PFSK-1 (cell line): ENCODE data around the gene TBCB.

Experiments
- FOXP2 ChIP-seq: optimal IDR thresholded peaks from 2 replicates; pipeline ENCODE3; 2011; ENCODE audit warnings: borderline replicate concordance, control low read depth, inconsistent platforms; ENCODE audit not compliant: insufficient read depth; ENCODE audit errors: extremely low read length, extremely low read depth
- POLR2AphosphoS5 ChIP-seq: IDR thresholded peaks from 2 replicates; pipeline ENCODE4 v1.6.1; 2012; ENCODE audit warnings: low read depth, mild to moderate bottlenecking, control low read depth, low read length, moderate library complexity
- SIN3A ChIP-seq: IDR thresholded peaks from 2 replicates; pipeline ENCODE4 v1.6.1; 2012; ENCODE audit warnings: mild to moderate bottlenecking, low read length, moderate library complexity, borderline replicate concordance; ENCODE audit not compliant: insufficient read depth
- TAF1 ChIP-seq: IDR thresholded peaks from 2 replicates; pipeline ENCODE4 v1.6.1; 2012; ENCODE audit warnings: low read length, control low read depth, borderline replicate concordance; ENCODE audit not compliant: insufficient read depth
- TF ChIP-seq, protein P1 (sequence below), 2 experiments: IDR thresholded peaks; 2 replicates each; pipeline versions ENCODE4 v1.6.1 to v1.8.0; 2011 to 2012; ENCODE audit warnings: low read depth in 2 of 2, low read length in 2 of 2, control low read depth in 1 of 2, inconsistent platforms in 1 of 2, mild to moderate bottlenecking in 1 of 2, moderate library complexity in 1 of 2; ENCODE audit not compliant: insufficient read depth in 1 of 2

Gene TBCB

DNA sequence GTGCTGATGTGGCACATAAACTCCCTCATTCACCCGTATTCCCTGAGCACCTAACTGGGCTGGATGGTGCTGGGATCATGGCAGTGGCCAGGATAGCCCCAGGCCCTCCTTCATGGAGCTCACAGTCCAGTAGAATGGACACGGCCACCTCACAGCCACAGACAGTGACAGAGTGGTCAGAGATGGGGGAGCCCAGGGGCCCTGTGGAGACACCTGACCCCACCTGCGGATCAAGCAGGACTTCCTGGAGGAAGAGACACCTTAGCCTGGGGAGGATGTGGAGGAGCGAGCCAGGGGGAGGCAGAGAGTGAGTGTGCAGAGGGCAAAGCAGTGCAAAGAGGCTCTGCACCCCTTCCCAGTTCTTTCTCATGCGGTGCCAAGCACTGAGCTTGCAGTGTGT, 25.4 kb upstream of the TBCB start:
- TF ChIP-seq FOXP2 = no peak
- TF ChIP-seq TAF1 = no peak
- no peak for TF ChIP-seq SIN3A
- TF ChIP-seq POLR2AphosphoS5 = no peak
- TF ChIP-seq, protein P1, sequence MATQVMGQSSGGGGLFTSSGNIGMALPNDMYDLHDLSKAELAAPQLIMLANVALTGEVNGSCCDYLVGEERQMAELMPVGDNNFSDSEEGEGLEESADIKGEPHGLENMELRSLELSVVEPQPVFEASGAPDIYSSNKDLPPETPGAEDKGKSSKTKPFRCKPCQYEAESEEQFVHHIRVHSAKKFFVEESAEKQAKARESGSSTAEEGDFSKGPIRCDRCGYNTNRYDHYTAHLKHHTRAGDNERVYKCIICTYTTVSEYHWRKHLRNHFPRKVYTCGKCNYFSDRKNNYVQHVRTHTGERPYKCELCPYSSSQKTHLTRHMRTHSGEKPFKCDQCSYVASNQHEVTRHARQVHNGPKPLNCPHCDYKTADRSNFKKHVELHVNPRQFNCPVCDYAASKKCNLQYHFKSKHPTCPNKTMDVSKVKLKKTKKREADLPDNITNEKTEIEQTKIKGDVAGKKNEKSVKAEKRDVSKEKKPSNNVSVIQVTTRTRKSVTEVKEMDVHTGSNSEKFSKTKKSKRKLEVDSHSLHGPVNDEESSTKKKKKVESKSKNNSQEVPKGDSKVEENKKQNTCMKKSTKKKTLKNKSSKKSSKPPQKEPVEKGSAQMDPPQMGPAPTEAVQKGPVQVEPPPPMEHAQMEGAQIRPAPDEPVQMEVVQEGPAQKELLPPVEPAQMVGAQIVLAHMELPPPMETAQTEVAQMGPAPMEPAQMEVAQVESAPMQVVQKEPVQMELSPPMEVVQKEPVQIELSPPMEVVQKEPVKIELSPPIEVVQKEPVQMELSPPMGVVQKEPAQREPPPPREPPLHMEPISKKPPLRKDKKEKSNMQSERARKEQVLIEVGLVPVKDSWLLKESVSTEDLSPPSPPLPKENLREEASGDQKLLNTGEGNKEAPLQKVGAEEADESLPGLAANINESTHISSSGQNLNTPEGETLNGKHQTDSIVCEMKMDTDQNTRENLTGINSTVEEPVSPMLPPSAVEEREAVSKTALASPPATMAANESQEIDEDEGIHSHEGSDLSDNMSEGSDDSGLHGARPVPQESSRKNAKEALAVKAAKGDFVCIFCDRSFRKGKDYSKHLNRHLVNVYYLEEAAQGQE (IDR thresholded peaks at IDR 0.05; ENCODE audit: insufficient read depth in 1 of 2, low read depth in 2 of 2, low read length in 2 of 2) = no peak

DNA sequence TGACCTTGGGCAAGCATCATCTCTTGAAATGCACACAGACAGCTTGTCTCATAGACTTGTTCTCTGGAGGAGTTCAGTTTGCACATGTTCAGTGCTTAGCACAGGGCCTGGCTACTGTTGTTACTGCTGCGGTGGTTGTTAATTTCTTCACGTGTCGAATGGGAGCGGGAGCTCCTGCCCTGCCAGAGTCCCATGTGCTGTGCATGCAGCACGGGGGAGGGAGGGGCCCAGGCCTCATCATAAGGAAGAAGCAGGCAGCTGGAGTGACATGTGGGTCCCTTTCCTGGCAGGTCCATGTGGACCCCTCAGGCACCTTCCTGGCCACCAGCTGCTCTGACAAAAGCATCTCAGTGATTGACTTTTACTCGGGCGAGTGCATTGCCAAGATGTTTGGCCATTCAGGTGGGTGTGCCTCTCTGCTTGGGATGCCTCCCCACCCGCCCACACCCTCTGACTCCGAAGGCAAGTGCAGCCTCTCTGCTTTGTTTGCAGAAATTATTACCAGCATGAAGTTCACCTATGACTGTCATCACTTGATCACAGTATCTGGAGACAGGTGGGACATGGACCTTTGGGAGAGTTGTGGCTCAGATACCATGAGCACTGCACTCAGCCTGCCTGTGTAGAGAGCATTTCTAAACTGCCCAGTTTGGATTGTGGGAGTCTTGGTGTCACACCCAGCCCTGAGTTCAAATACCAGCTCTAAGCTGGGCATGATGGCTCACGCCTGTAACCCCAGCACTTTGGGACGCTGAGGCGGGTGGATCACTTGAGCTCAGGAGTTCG, 24.2 kb upstream of the TBCB start:
- TF ChIP-seq SIN3A (no peak), TAF1 (no peak), POLR2AphosphoS5 (no peak), FOXP2 (no peak)
- TF ChIP-seq, protein P1 (IDR thresholded peaks at IDR 0.05; ENCODE audit: insufficient read depth in 1 of 2, low read depth in 2 of 2, low read length in 2 of 2) = no peak

DNA sequence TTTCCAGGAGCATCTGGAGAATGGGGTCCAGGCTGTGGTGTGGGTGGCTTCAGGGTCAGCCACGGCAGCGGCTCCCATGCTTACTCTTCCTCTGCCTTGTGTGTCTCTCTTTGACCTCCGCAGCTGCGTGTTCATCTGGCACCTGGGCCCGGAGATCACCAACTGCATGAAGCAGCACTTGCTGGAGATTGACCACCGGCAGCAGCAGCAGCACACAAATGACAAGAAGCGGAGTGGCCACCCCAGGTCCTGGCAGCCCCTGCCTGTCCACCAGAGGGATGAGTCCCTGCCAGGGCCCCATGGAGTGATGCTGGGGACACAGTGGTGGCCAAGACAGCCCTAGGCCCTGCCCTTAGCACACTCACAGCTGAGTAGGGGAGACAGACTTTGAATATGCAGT, 22.7 kb upstream of the TBCB start:
- TF ChIP-seq, protein P1 (IDR thresholded peaks at IDR 0.05; ENCODE audit: insufficient read depth in 1 of 2, low read depth in 2 of 2, low read length in 2 of 2) = no peak
- TF ChIP-seq POLR2AphosphoS5 (no peak), TAF1 (no peak), FOXP2 (no peak), SIN3A (no peak)

DNA sequence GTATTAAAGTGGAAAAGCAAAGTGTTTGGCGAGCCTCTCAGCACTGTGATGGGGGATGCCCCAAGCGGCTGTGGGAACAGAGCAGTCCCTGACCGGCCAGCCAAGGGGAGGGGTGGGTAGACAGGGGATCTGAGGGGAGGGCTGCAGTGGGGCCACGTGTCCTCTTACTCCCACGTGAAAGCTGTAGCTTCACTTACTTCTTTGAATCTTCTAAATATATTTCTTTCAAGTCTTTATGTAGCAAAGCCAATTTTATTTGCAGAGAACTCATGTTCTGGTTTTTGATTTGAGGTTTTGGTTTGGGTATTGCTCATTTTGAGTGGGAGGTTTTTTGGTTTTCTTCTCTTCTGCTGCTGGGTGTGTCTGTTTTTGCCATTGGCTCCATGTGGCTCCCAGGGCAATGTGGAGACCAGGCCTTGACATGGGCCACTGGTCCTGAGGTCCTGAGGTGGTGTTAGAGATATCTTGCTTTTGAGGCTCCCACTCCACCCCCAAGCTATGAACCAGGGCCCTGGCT, 22.1 kb upstream of the TBCB start:
- TF ChIP-seq POLR2AphosphoS5 (no peak), FOXP2 (no peak), TAF1 (no peak), SIN3A (no peak)
- TF ChIP-seq, protein P1 (IDR thresholded peaks at IDR 0.05; ENCODE audit: insufficient read depth in 1 of 2, low read depth in 2 of 2, low read length in 2 of 2) = no peak
